Kidney epithelial cell (primary cell): ENCODE results near the gene OR10G6. TPM values are rescaled to one million over a fixed set of nuclear protein-coding genes. Genes with fewer than 3 reads are reported as not detected.
A peak's percentile ranks its signal among the peaks of the same experiment; 100 is the strongest.

Source experiments
- DNase-seq: peaks from one replicate; pipeline ENCODE4 v3.0.0-alpha.2; 2010; ENCODE audit warnings: low read depth
- H3K27me3 ChIP-seq: 2 replicates; pipeline ENCODE4 v1.6.0; 2011; ENCODE audit warnings: low read length; ENCODE audit not compliant: control insufficient read depth, insufficient read depth
- H3K36me3 ChIP-seq: 2 replicates; pipeline ENCODE4 v1.5.1; 2011; ENCODE audit warnings: low read length; ENCODE audit not compliant: control insufficient read depth, insufficient read depth
- H3K4me3 ChIP-seq: 2 replicates; pipeline ENCODE4 v1.5.1; 2011; ENCODE audit warnings: low read depth, mild to moderate bottlenecking, control low read depth, low read length
- total RNA-seq: library from RNA; depleted of rRNA; stranded (reverse); fragments of >200 nt; gene quantifications from 2 replicates; pipeline ENCODE4 v1.2.3, GENCODE V29; 2015
- TF ChIP-seq, protein P1 (sequence below): IDR thresholded peaks from 2 replicates; pipeline ENCODE4 v1.5.1; 2011; ENCODE audit warnings: mild to moderate bottlenecking, moderate library complexity, low read length, control low read depth, inconsistent platforms; ENCODE audit not compliant: insufficient read depth, poor library complexity, severe bottlenecking

Gene OR10G6
- total RNA-seq, 1 donor from 2014 or later = not detected

DNA sequence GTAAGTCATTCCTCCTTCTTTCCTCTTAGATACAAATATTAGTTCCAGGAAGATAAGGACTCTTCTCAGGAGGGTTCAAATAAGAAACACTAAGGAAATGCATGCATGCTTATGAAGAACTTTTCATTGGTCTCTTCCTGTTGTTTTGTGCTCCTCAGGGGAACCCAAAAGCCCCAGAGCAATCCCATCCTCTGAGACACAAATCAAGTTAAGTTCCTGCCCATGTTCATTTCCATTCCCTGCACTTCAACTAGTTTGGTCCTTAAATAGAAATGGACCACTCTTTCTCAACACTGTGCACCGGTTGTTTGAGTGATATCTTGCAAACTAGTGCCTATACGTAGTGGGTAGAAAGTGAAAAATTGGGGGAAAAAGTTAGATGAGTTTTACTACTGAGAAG is 17.7 kb upstream of the OR10G6 start, which contains the start of gene OR10G4:
OR10G4 (plus strand) TSS at position 301 of the 400 bp plus-strand sequence. CDS start 2,578 bp downstream, outside the sequence.
- DNase-seq = no peak
- H3K27me3 ChIP-seq = no peaks in the 10 kb centered on the region
- no peak within 1 kb of the TSS for H3K4me3 ChIP-seq
- H3K36me3 ChIP-seq = no peaks in the 10 kb centered on the region
- TF ChIP-seq, protein P1, sequence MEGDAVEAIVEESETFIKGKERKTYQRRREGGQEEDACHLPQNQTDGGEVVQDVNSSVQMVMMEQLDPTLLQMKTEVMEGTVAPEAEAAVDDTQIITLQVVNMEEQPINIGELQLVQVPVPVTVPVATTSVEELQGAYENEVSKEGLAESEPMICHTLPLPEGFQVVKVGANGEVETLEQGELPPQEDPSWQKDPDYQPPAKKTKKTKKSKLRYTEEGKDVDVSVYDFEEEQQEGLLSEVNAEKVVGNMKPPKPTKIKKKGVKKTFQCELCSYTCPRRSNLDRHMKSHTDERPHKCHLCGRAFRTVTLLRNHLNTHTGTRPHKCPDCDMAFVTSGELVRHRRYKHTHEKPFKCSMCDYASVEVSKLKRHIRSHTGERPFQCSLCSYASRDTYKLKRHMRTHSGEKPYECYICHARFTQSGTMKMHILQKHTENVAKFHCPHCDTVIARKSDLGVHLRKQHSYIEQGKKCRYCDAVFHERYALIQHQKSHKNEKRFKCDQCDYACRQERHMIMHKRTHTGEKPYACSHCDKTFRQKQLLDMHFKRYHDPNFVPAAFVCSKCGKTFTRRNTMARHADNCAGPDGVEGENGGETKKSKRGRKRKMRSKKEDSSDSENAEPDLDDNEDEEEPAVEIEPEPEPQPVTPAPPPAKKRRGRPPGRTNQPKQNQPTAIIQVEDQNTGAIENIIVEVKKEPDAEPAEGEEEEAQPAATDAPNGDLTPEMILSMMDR = no peak

DNA sequence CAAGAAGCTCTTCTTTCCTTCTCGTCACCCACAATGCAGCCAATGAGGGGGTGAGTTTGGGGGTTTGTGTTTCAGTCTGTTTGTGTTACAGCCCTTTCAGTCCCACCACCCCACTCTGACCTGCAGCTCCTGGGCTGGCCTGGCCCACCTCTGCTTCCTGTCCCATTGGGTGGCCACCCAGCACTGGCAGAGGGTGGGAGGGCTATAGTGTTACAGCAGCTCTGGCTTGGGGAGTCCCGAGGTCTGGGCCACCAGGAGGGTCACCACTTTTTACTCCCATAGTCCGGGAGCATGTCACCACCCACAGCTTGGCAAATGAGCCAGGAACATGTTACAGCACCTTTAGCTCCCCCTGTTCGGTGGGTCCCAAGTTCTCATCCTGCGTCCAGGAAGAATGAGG is 15.7 kb downstream of the OR10G6 start:
- TF ChIP-seq, protein P1 = no peak
- H3K4me3 ChIP-seq = no peak overlapping the region
- DNase-seq = no peak

GRCh38 chr11:123977731-123978347 is 17.1 kb downstream of the OR10G6 start, which contains the start of gene OR10S1:
Gene OR10S1, minus strand, starts transcription at chr11:123977781. Its CDS starts 117 bp downstream, at chr11:123977664.
- TF ChIP-seq, protein P1 = no peak
- H3K4me3 ChIP-seq = no peak within 1 kb of the TSS
- no peaks in the 10 kb centered on the region for H3K27me3 ChIP-seq
- no peaks in the 10 kb centered on the region for H3K36me3 ChIP-seq
- DNase-seq = no peak

More for the DNA sequence above, 15.7 kb downstream of the OR10G6 start:
- H3K27me3 ChIP-seq = no peaks in the 10 kb centered on the region
- H3K36me3 ChIP-seq = no peaks in the 10 kb centered on the region

GRCh38 chr11:123976770-123977560 is 18.0 kb downstream of the OR10G6 start:
- Histone ChIP-seq H3K36me3 (no peaks in the 10 kb centered on the region), H3K27me3 (no peaks in the 10 kb centered on the region), H3K4me3 (no peak overlapping the region)
- no peak for DNase-seq
- TF ChIP-seq, protein P1 = no peak

- TF ChIP-seq, protein P1 = no peak
- Histone ChIP-seq H3K4me3 (no peak overlapping the region), H3K27me3 (no peaks in the 10 kb centered on the region), H3K36me3 (no peaks in the 10 kb centered on the region)
- DNase-seq = peak; percentile 53
These were observed 21.1 kb downstream of the OR10G6 start for GRCh38 chr11:123973816-123974215.
